Esophagus squamous epithelium (tissue), 5 donors: ENCODE measurements around the gene RNASE1. TPM values are rescaled to one million over a fixed set of nuclear protein-coding genes. Genes with fewer than 3 reads are reported as not detected.
A peak's percentile ranks its signal among the peaks of the same experiment; 100 is the strongest.

ENCODE experiments used
- DNase-seq: peaks from one replicate; lab custom pipeline; 2025; lab: John Stamatoyannopoulos, UW
- H3K27ac ChIP-seq, 4 donors: fragments of 200-600 bp; sonication (generic); one replicate each; pipeline ENCODE4 v1.5.1; 2016 to 2019; ENCODE audit warnings: mild to moderate bottlenecking in 1 of 4
- H3K27me3 ChIP-seq, 4 donors: fragments of 200-600 bp; sonication (generic); 1 replicate in 3 of 4; 2 replicates in 1 of 4; pipeline versions ENCODE4 v1.5.1 to v1.6.0; 2017 to 2021; ENCODE audit warnings: antibody characterized with exemption in 1 of 4
- H3K36me3 ChIP-seq, 3 donors: fragments of 200-600 bp; sonication (generic); one replicate each; pipeline ENCODE4 v1.5.1; 2016 to 2019
- H3K4me1 ChIP-seq, 3 donors: fragments of 200-600 bp; sonication (generic); one replicate each; pipeline ENCODE4 v1.5.1; 2017 to 2019
- H3K4me3 ChIP-seq, 4 donors: fragments of 200-600 bp; sonication (generic); 1 replicate in 3 of 4; 2 replicates in 1 of 4; pipeline ENCODE4 v1.5.1; 2016 to 2019; ENCODE audit warnings: mild to moderate bottlenecking in 2 of 4, moderate library complexity in 1 of 4
- H3K9me3 ChIP-seq, 3 donors: fragments of 200-600 bp; sonication (generic); one replicate each; pipeline ENCODE4 v1.5.1; 2016 to 2019
- CTCF ChIP-seq, 6 experiments: fragments of 450-650 bp in 4 of 6; fragments of 200-600 bp in 2 of 6; sonication (generic) in 2 of 6; IDR thresholded peaks; one replicate each; pipeline ENCODE4 v1.5.1; 2016 to 2019; ENCODE audit warnings: antibody characterized with exemption in 6 of 6, mild to moderate bottlenecking in 4 of 6, moderate library complexity in 4 of 6
- POLR2A ChIP-seq, 4 donors: fragments of 450-650 bp; IDR thresholded peaks; one replicate each; pipeline ENCODE4 v1.6.1; 2017; ENCODE audit warnings: antibody characterized with exemption in 4 of 4, mild to moderate bottlenecking in 4 of 4, moderate library complexity in 3 of 4
- WGBS, 2 donors: methylation state at CpG; one replicate each; pipeline ENCODE4 v1.1.5; 2018; 5-methylcytosine and 5-hydroxymethylcytosine counted together
- intact Hi-C: fragments of 100-400 bp; cut with DNase I; formaldehyde crosslinking; loops from one replicate; pipeline ENCODE4 v1.15.0; 2022
- total RNA-seq, 4 donors: library from RNA; depleted of rRNA; stranded (reverse); fragments of >200 nt; gene quantifications; one replicate each; pipeline ENCODE4 v1.1.0, GENCODE V29; 2016
- donor health status: DM: yes; HTN: yes; CAD: no.

The RNASE1 gene
- total RNA-seq, 4 donors from 2014 or later = 12.0 to 297 (median 61.0) TPM

- Histone ChIP-seq H3K27ac (peak overlapping the region in 3 of 4 donors; percentile 38 to 69 (median 65)), H3K9me3 (no peaks in the 10 kb centered on the region), H3K36me3 (no peaks in the 10 kb centered on the region), H3K4me1 (no peaks in the 10 kb centered on the region), H3K4me3 (peak overlapping the region in 2 of 4 donors; percentile 27 to 50), H3K27me3 (no peaks in the 10 kb centered on the region)
- WGBS, 2 donors = 22 to 28% methylated on average over 5 of the region's 5 CpGs
- no peak for DNase-seq
- intact Hi-C loops = no loop called here
- peak in 1 of 4 donors; percentile 31 for TF ChIP-seq POLR2A (IDR thresholded peaks at IDR 0.05)
- TF ChIP-seq CTCF (IDR thresholded peaks at IDR 0.05) = no peak
Observed at GRCh38 chr14:20782280-20782890, 20.3 kb downstream of the RNASE1 start.

GRCh38 chr14:20781803-20782202 lies 20.8 kb downstream of the RNASE1 start:
- Histone ChIP-seq H3K27me3 (no peaks in the 10 kb centered on the region), H3K36me3 (no peaks in the 10 kb centered on the region), H3K4me1 (no peaks in the 10 kb centered on the region), H3K9me3 (no peaks in the 10 kb centered on the region), H3K27ac (peak overlapping the region in 3 of 4 donors; percentile 38 to 69 (median 65)), H3K4me3 (peak overlapping the region in 2 of 4 donors; percentile 27 to 50)
- 30 to 35% methylated on average over 4 of the region's 4 CpGs for WGBS, 2 donors
- intact Hi-C loops = no loop called here
- no peak for TF ChIP-seq POLR2A (IDR thresholded peaks at IDR 0.05)
- no peak for TF ChIP-seq CTCF (IDR thresholded peaks at IDR 0.05)
- no peak for DNase-seq

- H3K36me3 ChIP-seq = no peaks in the 10 kb centered on the region
- H3K4me1 ChIP-seq = no peaks in the 10 kb centered on the region
- intact Hi-C loops = no loop called here
- no peaks in the 10 kb centered on the region for H3K9me3 ChIP-seq
- WGBS, 2 donors = 75 to 86% methylated on average over 1 of the region's 1 CpG
- no peak overlapping the region for H3K4me3 ChIP-seq
- no peak for TF ChIP-seq CTCF (IDR thresholded peaks at IDR 0.05)
- TF ChIP-seq POLR2A (IDR thresholded peaks at IDR 0.05) = no peak
- DNase-seq = no peak
- H3K27ac ChIP-seq = no peak overlapping the region
- no peaks in the 10 kb centered on the region for H3K27me3 ChIP-seq
Observed at GRCh38 chr14:20775901-20776300, 26.7 kb downstream of the RNASE1 start.

GRCh38 chr14:20775043-20775442 lies 27.6 kb downstream of the RNASE1 start:
- Histone ChIP-seq H3K4me1 (no peaks in the 10 kb centered on the region), H3K27me3 (no peaks in the 10 kb centered on the region), H3K9me3 (no peaks in the 10 kb centered on the region), H3K4me3 (no peak overlapping the region), H3K36me3 (no peaks in the 10 kb centered on the region), H3K27ac (no peak overlapping the region)
- intact Hi-C loops = no loop called here
- DNase-seq = no peak
- WGBS, 2 donors = 58 to 60% methylated on average over 6 of the region's 6 CpGs
- TF ChIP-seq CTCF (IDR thresholded peaks at IDR 0.05) (no peak), POLR2A (IDR thresholded peaks at IDR 0.05) (no peak)

- H3K27ac ChIP-seq = no peak overlapping the region
- H3K4me1 ChIP-seq = no peaks in the 10 kb centered on the region
- intact Hi-C loops = no loop called here
- TF ChIP-seq POLR2A (IDR thresholded peaks at IDR 0.05) = no peak
- no peak for TF ChIP-seq CTCF (IDR thresholded peaks at IDR 0.05)
- WGBS, 2 donors = 65 to 66% methylated on average over 4 to 5 of the region's 5 CpGs
- no peaks in the 10 kb centered on the region for H3K27me3 ChIP-seq
- H3K36me3 ChIP-seq = no peaks in the 10 kb centered on the region
- no peak for DNase-seq
- no peaks in the 10 kb centered on the region for H3K9me3 ChIP-seq
- no peak overlapping the region for H3K4me3 ChIP-seq
Observed at GRCh38 chr14:20774258-20774824, 28.3 kb downstream of the RNASE1 start.
